Neural cell (in vitro differentiated cells): Measurements from ENCODE around the gene BSCL2. TPM values are rescaled to one million over a fixed set of nuclear protein-coding genes. Genes with fewer than 3 reads are reported as not detected.

Source experiments
- H2AFZ ChIP-seq: fragments of 200-600, 300-800 bp; sonication (generic), shearing (Covaris generic); 2 replicates; pipeline ENCODE4 v1.6.0; 2014; ENCODE audit warnings: low read depth, mild to moderate bottlenecking, antibody characterized with exemption, low read length, moderate library complexity
- H3F3A ChIP-seq: fragments of 200-600 bp; shearing (Covaris generic); 2 replicates; pipeline ENCODE4 v1.6.1; 2016; ENCODE audit warnings: mild to moderate bottlenecking, moderate library complexity, mixed read lengths, antibody characterized with exemption, low read length; ENCODE audit not compliant: insufficient read depth, poor library complexity, severe bottlenecking
- H3K27ac ChIP-seq: fragments of 200-600, 300-800 bp; sonication (generic), shearing (Covaris generic); 2 replicates; pipeline ENCODE4 v1.5.1; 2014; ENCODE audit warnings: mild to moderate bottlenecking, low read length, moderate library complexity
- H3K27me3 ChIP-seq: fragments of 300-800, 200-600 bp; sonication (generic), shearing (Covaris generic); 2 replicates; pipeline ENCODE4 v1.6.0; 2014; ENCODE audit warnings: mild to moderate bottlenecking, low read depth, low read length, moderate library complexity; ENCODE audit not compliant: insufficient read depth
- H3K36me3 ChIP-seq: fragments of 300-800, 200-600 bp; sonication (generic), shearing (Covaris generic); 2 replicates; pipeline ENCODE4 v1.5.1; 2014; ENCODE audit warnings: mild to moderate bottlenecking, antibody characterized with exemption, low read length, moderate library complexity; ENCODE audit not compliant: insufficient read depth
- H3K4me2 ChIP-seq: fragments of 300-800, 200-600 bp; sonication (generic), shearing (Covaris generic); 2 replicates; pipeline ENCODE4 v1.6.0; 2014; ENCODE audit warnings: mild to moderate bottlenecking, low read length
- H3K4me3 ChIP-seq: fragments of 300-800, 200-600 bp; sonication (generic), shearing (Covaris generic); 2 replicates; pipeline ENCODE4 v1.5.1; 2014; ENCODE audit warnings: mild to moderate bottlenecking, low read length, moderate library complexity
- H3K79me2 ChIP-seq: fragments of 200-600 bp; shearing (Covaris generic); replicated peaks from 2 replicates; pipeline ENCODE4 v1.6.0; 2014; ENCODE audit warnings: mild to moderate bottlenecking, low read length, moderate library complexity; ENCODE audit not compliant: insufficient read depth
- H3K9ac ChIP-seq: fragments of 300-800, 200-600 bp; sonication (generic), shearing (Covaris generic); 2 replicates; pipeline ENCODE4 v1.6.1; 2016; ENCODE audit warnings: mild to moderate bottlenecking, low read length, mixed read lengths
- H3K9me2 ChIP-seq: fragments of 200-600 bp; shearing (Covaris generic); 2 replicates; pipeline ENCODE4 v1.6.1; 2016; ENCODE audit warnings: mild to moderate bottlenecking, low read length, mixed read lengths; ENCODE audit not compliant: insufficient read depth
- H3K9me3 ChIP-seq: fragments of 200-600, 300-800 bp; sonication (generic), shearing (Covaris generic); 2 replicates; pipeline ENCODE4 v1.6.1; 2016; ENCODE audit warnings: mild to moderate bottlenecking, mixed run types, low read length, moderate library complexity, mixed read lengths
- H4K20me1 ChIP-seq: fragments of 200-600 bp; shearing (Covaris generic); 2 replicates; pipeline ENCODE4 v1.6.1; 2016; ENCODE audit warnings: mild to moderate bottlenecking, mixed run types; ENCODE audit not compliant: insufficient read depth
- EP300 ChIP-seq: fragments of 450-650 bp; conservative IDR thresholded peaks from 2 replicates; pipeline ENCODE4 v1.6.1; 2014; ENCODE audit warnings: antibody characterized with exemption, mild to moderate bottlenecking, moderate library complexity; ENCODE audit not compliant: poor library complexity, severe bottlenecking
- EZH2 ChIP-seq: fragments of 200-600, 300-800 bp; shearing (Covaris generic), sonication (generic); IDR thresholded peaks from 2 replicates; pipeline ENCODE4 v1.6.1; 2014; ENCODE audit warnings: antibody characterized with exemption, low read length, borderline replicate concordance, mild to moderate bottlenecking; ENCODE audit not compliant: insufficient read depth, poor library complexity, severe bottlenecking
- MXI1 ChIP-seq: fragments of 450-650 bp; conservative IDR thresholded peaks from 2 replicates; pipeline ENCODE4 v1.6.1; 2014; ENCODE audit warnings: antibody characterized with exemption, mild to moderate bottlenecking; ENCODE audit not compliant: poor library complexity, severe bottlenecking
- POLR2AphosphoS5 ChIP-seq: IDR thresholded peaks from 2 replicates; pipeline ENCODE4 v1.6.1; 2012
- RAD21 ChIP-seq: fragments of 450-650 bp; conservative IDR thresholded peaks from 2 replicates; pipeline ENCODE4 v1.6.1; 2014; ENCODE audit warnings: antibody characterized with exemption, mild to moderate bottlenecking, moderate library complexity
- REST ChIP-seq: IDR thresholded peaks from 2 replicates; pipeline ENCODE4 v1.6.1; 2012; ENCODE audit warnings: borderline replicate concordance
- SMC3 ChIP-seq: fragments of 450-650 bp; conservative IDR thresholded peaks from 2 replicates; pipeline ENCODE4 v1.6.1; 2014; ENCODE audit warnings: antibody characterized with exemption, mild to moderate bottlenecking, moderate library complexity; ENCODE audit not compliant: poor library complexity
- TAF1 ChIP-seq: IDR thresholded peaks from 2 replicates; pipeline ENCODE4 v1.6.1; 2012; ENCODE audit warnings: low read depth
- polyA plus RNA-seq: library from polyadenylated mRNA; depleted of rRNA; stranded (reverse); fragments of >200 nt; gene quantifications from 2 replicates; pipeline ENCODE4 v1.2.3, GENCODE V29; 2014
- TF ChIP-seq, protein P1 (sequence below): fragments of 450-650 bp; IDR thresholded peaks from 2 replicates; pipeline ENCODE4 v1.5.1; 2014; ENCODE audit warnings: antibody characterized with exemption, mild to moderate bottlenecking, moderate library complexity; ENCODE audit not compliant: poor library complexity, severe bottlenecking

BSCL2 gene
- polyA plus RNA-seq, 1 donor from 2014 or later: 304 TPM

DNA sequence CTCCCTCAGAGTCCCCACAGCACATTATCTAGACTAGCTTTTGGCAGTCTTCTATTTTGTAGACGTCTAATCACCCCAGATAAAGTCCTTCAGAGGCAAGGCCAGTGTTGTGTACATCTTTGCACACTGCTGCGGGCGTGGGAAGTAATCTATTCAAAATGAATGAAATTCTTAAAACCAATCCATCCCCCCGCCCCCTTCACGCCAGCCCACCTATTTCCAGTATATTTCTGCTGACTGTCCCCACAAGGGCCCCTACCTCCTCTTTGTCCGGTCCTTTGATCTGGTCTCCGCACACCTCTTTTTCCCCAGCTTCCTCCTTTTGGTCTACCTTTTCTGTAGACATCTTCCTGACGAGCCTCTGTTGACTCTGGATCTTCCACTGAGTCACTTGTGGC lies 375 bp downstream of the BSCL2 start:
- H3K27me3 ChIP-seq: no peaks in the 10 kb centered on the region
- no peaks in the 10 kb centered on the region for H3K9me2 ChIP-seq
- peaks cover 40% of the 10 kb centered on the region for H3K79me2 ChIP-seq
- H3K27ac ChIP-seq: peak overlapping the region; percentile 96
- peaks cover 6% of the 10 kb centered on the region for H3F3A ChIP-seq
- no peaks in the 10 kb centered on the region for H3K9me3 ChIP-seq
- H4K20me1 ChIP-seq: no peaks in the 10 kb centered on the region
- H2AFZ ChIP-seq: no peak overlapping the region
- H3K9ac ChIP-seq: peak overlapping the region; percentile 99
- peaks cover 11% of the 10 kb centered on the region for H3K36me3 ChIP-seq
- peak overlapping the region; percentile 77 for H3K4me2 ChIP-seq
- TF ChIP-seq SMC3 (no peak), POLR2AphosphoS5 (no peak), EP300 (no peak), TAF1 (no peak), EZH2 (no peak), RAD21 (no peak), REST (no peak), MXI1 (no peak)
- TF ChIP-seq, protein P1, sequence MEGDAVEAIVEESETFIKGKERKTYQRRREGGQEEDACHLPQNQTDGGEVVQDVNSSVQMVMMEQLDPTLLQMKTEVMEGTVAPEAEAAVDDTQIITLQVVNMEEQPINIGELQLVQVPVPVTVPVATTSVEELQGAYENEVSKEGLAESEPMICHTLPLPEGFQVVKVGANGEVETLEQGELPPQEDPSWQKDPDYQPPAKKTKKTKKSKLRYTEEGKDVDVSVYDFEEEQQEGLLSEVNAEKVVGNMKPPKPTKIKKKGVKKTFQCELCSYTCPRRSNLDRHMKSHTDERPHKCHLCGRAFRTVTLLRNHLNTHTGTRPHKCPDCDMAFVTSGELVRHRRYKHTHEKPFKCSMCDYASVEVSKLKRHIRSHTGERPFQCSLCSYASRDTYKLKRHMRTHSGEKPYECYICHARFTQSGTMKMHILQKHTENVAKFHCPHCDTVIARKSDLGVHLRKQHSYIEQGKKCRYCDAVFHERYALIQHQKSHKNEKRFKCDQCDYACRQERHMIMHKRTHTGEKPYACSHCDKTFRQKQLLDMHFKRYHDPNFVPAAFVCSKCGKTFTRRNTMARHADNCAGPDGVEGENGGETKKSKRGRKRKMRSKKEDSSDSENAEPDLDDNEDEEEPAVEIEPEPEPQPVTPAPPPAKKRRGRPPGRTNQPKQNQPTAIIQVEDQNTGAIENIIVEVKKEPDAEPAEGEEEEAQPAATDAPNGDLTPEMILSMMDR: no peak
- H3K4me3 ChIP-seq: peak overlapping the region; percentile 75

- no peaks in the 10 kb centered on the region for H3K27me3 ChIP-seq
- H3K4me2 ChIP-seq: peak overlapping the region; percentile 79
- TF ChIP-seq MXI1 (peak; percentile 93), TAF1 (peak; percentile 74), SMC3 (peak; percentile 43), RAD21 (no peak), EZH2 (no peak), POLR2AphosphoS5 (peak; percentile 95), EP300 (peak; percentile 41), REST (no peak)
- TF ChIP-seq, protein P1: no peak
- H3K9me3 ChIP-seq: no peaks in the 10 kb centered on the region
- peaks cover 11% of the 10 kb centered on the region for H3K36me3 ChIP-seq
- no peaks in the 10 kb centered on the region for H3K9me2 ChIP-seq
- peak overlapping the region; percentile 75 for H3K4me3 ChIP-seq
- peaks cover 6% of the 10 kb centered on the region for H3F3A ChIP-seq
- H2AFZ ChIP-seq: no peak overlapping the region
- no peaks in the 10 kb centered on the region for H4K20me1 ChIP-seq
- H3K79me2 ChIP-seq: peaks cover 40% of the 10 kb centered on the region
- H3K27ac ChIP-seq: peak overlapping the region; percentile 96
- peak overlapping the region; percentile 99 for H3K9ac ChIP-seq
Observed at GRCh38 chr11:62705880-62706849, 1.1 kb downstream of the BSCL2 start.
